ENCODE results near the gene PRCP. TPM values are rescaled to one million over a fixed set of nuclear protein-coding genes. Genes with fewer than 3 reads are reported as not detected.

PRCP gene
- total RNA-seq, 1 experiment from 2014 or later = 53.9 TPM

DNA sequence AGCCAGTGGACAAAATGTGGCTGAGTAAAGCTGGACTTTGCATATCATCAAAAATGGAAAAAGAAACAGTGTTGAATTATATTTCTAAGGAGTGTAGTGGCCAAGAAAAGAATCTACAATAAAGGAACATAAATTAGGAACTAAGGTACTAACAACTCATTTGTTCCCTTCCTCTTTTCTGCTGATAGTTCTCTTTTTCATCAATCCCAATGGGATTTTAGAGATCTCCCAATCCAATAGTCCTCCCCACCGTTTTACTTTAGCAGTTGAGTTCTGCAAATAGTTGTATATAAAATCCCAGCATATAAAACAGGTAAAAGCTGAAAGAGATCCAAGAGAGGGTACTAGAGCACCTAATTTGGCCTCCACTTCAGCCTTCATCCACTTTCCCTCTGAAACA is 2.0 kb downstream of the PRCP start (continued):
- TF ChIP-seq, protein P1, sequence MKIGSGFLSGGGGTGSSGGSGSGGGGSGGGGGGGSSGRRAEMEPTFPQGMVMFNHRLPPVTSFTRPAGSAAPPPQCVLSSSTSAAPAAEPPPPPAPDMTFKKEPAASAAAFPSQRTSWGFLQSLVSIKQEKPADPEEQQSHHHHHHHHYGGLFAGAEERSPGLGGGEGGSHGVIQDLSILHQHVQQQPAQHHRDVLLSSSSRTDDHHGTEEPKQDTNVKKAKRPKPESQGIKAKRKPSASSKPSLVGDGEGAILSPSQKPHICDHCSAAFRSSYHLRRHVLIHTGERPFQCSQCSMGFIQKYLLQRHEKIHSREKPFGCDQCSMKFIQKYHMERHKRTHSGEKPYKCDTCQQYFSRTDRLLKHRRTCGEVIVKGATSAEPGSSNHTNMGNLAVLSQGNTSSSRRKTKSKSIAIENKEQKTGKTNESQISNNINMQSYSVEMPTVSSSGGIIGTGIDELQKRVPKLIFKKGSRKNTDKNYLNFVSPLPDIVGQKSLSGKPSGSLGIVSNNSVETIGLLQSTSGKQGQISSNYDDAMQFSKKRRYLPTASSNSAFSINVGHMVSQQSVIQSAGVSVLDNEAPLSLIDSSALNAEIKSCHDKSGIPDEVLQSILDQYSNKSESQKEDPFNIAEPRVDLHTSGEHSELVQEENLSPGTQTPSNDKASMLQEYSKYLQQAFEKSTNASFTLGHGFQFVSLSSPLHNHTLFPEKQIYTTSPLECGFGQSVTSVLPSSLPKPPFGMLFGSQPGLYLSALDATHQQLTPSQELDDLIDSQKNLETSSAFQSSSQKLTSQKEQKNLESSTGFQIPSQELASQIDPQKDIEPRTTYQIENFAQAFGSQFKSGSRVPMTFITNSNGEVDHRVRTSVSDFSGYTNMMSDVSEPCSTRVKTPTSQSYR (CRISPR knock-in tag; IDR thresholded peaks at IDR 0.05) = no peak
- TF ChIP-seq HMGA2 (CRISPR knock-in tag; IDR thresholded peaks at IDR 0.05) = no peak
- TF ChIP-seq, protein P2, sequence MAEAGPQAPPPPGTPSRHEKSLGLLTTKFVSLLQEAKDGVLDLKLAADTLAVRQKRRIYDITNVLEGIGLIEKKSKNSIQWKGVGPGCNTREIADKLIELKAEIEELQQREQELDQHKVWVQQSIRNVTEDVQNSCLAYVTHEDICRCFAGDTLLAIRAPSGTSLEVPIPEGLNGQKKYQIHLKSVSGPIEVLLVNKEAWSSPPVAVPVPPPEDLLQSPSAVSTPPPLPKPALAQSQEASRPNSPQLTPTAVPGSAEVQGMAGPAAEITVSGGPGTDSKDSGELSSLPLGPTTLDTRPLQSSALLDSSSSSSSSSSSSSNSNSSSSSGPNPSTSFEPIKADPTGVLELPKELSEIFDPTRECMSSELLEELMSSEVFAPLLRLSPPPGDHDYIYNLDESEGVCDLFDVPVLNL (CRISPR knock-in tag; IDR thresholded peaks at IDR 0.05; ENCODE audit: borderline replicate concordance, low read depth) = no peak
- TF ChIP-seq, protein P3, sequence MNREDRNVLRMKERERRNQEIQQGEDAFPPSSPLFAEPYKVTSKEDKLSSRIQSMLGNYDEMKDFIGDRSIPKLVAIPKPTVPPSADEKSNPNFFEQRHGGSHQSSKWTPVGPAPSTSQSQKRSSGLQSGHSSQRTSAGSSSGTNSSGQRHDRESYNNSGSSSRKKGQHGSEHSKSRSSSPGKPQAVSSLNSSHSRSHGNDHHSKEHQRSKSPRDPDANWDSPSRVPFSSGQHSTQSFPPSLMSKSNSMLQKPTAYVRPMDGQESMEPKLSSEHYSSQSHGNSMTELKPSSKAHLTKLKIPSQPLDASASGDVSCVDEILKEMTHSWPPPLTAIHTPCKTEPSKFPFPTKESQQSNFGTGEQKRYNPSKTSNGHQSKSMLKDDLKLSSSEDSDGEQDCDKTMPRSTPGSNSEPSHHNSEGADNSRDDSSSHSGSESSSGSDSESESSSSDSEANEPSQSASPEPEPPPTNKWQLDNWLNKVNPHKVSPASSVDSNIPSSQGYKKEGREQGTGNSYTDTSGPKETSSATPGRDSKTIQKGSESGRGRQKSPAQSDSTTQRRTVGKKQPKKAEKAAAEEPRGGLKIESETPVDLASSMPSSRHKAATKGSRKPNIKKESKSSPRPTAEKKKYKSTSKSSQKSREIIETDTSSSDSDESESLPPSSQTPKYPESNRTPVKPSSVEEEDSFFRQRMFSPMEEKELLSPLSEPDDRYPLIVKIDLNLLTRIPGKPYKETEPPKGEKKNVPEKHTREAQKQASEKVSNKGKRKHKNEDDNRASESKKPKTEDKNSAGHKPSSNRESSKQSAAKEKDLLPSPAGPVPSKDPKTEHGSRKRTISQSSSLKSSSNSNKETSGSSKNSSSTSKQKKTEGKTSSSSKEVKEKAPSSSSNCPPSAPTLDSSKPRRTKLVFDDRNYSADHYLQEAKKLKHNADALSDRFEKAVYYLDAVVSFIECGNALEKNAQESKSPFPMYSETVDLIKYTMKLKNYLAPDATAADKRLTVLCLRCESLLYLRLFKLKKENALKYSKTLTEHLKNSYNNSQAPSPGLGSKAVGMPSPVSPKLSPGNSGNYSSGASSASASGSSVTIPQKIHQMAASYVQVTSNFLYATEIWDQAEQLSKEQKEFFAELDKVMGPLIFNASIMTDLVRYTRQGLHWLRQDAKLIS (CRISPR knock-in tag; IDR thresholded peaks at IDR 0.05; ENCODE audit: borderline replicate concordance) = no peak

DNA sequence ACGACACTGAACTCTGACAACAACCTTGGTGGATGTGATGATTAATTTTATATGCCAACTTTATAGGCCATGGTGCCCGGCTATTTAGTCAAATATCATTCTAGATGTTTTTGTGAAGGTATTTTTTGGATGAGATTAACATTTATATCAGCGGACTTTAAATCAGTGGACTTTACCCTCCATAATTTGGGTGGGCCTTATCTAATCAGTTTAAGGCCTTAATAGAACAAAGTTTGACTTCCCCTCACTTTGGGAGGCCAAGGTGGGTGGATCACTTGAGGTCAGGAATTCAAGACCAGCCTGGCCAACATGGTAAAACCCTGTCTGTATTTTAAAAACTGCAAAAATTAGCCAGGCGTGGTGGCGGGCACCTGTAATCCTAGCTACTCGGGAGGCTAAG is 4.0 kb downstream of the PRCP start:
- no peak for TF ChIP-seq ZNF671 (CRISPR knock-in tag; IDR thresholded peaks at IDR 0.05)
- TF ChIP-seq, protein P4, sequence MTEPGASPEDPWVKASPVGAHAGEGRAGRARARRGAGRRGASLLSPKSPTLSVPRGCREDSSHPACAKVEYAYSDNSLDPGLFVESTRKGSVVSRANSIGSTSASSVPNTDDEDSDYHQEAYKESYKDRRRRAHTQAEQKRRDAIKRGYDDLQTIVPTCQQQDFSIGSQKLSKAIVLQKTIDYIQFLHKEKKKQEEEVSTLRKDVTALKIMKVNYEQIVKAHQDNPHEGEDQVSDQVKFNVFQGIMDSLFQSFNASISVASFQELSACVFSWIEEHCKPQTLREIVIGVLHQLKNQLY (CRISPR knock-in tag; IDR thresholded peaks at IDR 0.05) = no peak
- TF ChIP-seq, protein P5, sequence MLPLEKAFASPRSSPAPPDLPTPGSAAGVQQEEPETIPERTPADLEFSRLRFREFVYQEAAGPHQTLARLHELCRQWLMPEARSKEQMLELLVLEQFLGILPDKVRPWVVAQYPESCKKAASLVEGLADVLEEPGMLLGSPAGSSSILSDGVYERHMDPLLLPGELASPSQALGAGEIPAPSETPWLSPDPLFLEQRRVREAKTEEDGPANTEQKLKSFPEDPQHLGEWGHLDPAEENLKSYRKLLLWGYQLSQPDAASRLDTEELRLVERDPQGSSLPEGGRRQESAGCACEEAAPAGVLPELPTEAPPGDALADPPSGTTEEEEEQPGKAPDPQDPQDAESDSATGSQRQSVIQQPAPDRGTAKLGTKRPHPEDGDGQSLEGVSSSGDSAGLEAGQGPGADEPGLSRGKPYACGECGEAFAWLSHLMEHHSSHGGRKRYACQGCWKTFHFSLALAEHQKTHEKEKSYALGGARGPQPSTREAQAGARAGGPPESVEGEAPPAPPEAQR (CRISPR knock-in tag; IDR thresholded peaks at IDR 0.05) = no peak
- no peak for TF ChIP-seq OVOL2 (CRISPR knock-in tag; IDR thresholded peaks at IDR 0.05; ENCODE audit: borderline replicate concordance)
- no peak for TF ChIP-seq TEAD1 (CRISPR knock-in tag; IDR thresholded peaks at IDR 0.05)
- H3K27ac Mint-ChIP-seq = no peak overlapping the region
- no peaks in the 10 kb centered on the region for H3K9me3 Mint-ChIP-seq
- ChIA-PET POLR2A (no interaction called here), CTCF (interaction anchor here (0.6 to 1.6 kb wide), 2 partner anchors 28 to 172 kb away, joined by 3 to 10 read pairs; no protein-coding TSS in a partner anchor)
- H3K4me1 Mint-ChIP-seq = peaks cover 14% of the 10 kb centered on the region
- no peak for DNase-seq (ENCODE audit: low spot score)
- no peaks in the 10 kb centered on the region for H3K36me3 Mint-ChIP-seq
- H3K27me3 Mint-ChIP-seq (ENCODE audit: low read depth) = no peaks in the 10 kb centered on the region
- ATAC-seq = no peak
- H3K4me3 Mint-ChIP-seq = no peak overlapping the region

DNA sequence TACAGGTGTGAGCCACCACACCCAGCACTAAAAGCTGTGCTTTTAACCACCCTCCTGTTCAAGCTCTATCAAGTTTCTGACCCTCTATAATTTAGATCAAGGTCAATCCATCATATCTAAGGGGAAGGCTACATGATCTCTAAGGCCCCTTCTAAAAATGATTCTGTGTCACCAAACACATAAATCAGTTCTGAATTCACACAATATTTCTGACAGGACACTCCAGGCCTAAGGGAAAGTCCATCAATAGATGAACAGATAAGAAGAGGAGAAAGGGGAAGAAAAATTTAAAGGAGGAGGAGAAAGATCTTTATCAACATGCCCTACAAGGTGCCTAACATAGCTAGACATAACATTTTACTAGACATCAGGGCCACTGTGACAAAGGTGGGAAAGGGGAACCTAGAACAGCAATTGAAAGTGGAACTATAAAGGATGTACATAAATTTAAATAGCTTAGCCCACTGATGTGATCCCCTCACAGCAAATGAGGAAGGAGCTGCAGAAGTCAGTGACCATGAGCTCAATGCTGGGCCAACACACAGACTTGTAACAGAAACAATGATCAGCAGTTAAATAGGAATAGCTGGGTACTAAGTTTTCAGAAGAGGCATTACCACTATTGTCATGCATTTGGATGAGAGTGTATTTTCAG is 4.7 kb downstream of the PRCP start:
- POLR2A ChIA-PET = interaction anchor here (0.6 kb wide), 1 partner anchor 15 kb away, joined by 3 read pairs; no protein-coding TSS in a partner anchor
- DNase-seq (ENCODE audit: low spot score) (no peak), ATAC-seq (no peak)
- CTCF ChIA-PET = interaction anchor here (1.6 kb wide), 1 partner anchor 28 kb away, joined by 10 read pairs; no protein-coding TSS in a partner anchor
- Mint-ChIP-seq H3K4me1 (peaks cover 14% of the 10 kb centered on the region), H3K4me3 (no peak overlapping the region), H3K36me3 (no peaks in the 10 kb centered on the region), H3K9me3 (no peaks in the 10 kb centered on the region), H3K27ac (no peak overlapping the region), H3K27me3 (ENCODE audit: low read depth) (no peaks in the 10 kb centered on the region)
- TF ChIP-seq, protein P6, sequence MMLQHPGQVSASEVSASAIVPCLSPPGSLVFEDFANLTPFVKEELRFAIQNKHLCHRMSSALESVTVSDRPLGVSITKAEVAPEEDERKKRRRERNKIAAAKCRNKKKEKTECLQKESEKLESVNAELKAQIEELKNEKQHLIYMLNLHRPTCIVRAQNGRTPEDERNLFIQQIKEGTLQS (CRISPR knock-in tag; conservative IDR thresholded peaks at IDR 0.05) = no peak
- TF ChIP-seq, protein P7, sequence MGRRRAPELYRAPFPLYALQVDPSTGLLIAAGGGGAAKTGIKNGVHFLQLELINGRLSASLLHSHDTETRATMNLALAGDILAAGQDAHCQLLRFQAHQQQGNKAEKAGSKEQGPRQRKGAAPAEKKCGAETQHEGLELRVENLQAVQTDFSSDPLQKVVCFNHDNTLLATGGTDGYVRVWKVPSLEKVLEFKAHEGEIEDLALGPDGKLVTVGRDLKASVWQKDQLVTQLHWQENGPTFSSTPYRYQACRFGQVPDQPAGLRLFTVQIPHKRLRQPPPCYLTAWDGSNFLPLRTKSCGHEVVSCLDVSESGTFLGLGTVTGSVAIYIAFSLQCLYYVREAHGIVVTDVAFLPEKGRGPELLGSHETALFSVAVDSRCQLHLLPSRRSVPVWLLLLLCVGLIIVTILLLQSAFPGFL (CRISPR knock-in tag; IDR thresholded peaks at IDR 0.05; ENCODE audit: borderline replicate concordance) = no peak
- no peak for TF ChIP-seq TEAD1 (CRISPR knock-in tag; IDR thresholded peaks at IDR 0.05)
- TF ChIP-seq, protein P8, sequence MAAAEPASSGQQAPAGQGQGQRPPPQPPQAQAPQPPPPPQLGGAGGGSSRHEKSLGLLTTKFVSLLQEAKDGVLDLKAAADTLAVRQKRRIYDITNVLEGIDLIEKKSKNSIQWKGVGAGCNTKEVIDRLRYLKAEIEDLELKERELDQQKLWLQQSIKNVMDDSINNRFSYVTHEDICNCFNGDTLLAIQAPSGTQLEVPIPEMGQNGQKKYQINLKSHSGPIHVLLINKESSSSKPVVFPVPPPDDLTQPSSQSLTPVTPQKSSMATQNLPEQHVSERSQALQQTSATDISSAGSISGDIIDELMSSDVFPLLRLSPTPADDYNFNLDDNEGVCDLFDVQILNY (CRISPR knock-in tag; IDR thresholded peaks at IDR 0.05) = no peak
- no peak for TF ChIP-seq GABPB1 (CRISPR knock-in tag; IDR thresholded peaks at IDR 0.05)
- TF ChIP-seq ZNF423 (CRISPR knock-in tag; IDR thresholded peaks at IDR 0.05) = no peak
- TF ChIP-seq, protein P9, sequence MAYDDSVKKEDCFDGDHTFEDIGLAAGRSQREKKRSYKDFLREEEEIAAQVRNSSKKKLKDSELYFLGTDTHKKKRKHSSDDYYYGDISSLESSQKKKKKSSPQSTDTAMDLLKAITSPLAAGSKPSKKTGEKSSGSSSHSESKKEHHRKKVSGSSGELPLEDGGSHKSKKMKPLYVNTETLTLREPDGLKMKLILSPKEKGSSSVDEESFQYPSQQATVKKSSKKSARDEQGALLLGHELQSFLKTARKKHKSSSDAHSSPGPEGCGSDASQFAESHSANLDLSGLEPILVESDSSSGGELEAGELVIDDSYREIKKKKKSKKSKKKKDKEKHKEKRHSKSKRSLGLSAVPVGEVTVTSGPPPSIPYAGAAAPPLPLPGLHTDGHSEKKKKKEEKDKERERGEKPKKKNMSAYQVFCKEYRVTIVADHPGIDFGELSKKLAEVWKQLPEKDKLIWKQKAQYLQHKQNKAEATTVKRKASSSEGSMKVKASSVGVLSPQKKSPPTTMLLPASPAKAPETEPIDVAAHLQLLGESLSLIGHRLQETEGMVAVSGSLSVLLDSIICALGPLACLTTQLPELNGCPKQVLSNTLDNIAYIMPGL (CRISPR knock-in tag; IDR thresholded peaks at IDR 0.05) = no peak
- TF ChIP-seq GRHL2 (CRISPR knock-in tag; IDR thresholded peaks at IDR 0.05; ENCODE audit: insufficient replicate concordance, severe bottlenecking) = no peak
- no peak for TF ChIP-seq FOXP1 (CRISPR knock-in tag; IDR thresholded peaks at IDR 0.05; ENCODE audit: borderline replicate concordance)
